Measurements from ENCODE around the gene SLC1A7.

- no peak for TF ChIP-seq CTCF (IDR thresholded peaks at IDR 0.05)
- TF ChIP-seq TCF7L2 (IDR thresholded peaks at IDR 0.05; ENCODE audit: low read depth, low read length): no peak
- TF ChIP-seq SIN3A (IDR thresholded peaks at IDR 0.05; ENCODE audit: borderline replicate concordance, insufficient read depth, low read depth, low read length): no peak
- no peak for TF ChIP-seq REST (IDR thresholded peaks at IDR 0.05; ENCODE audit: insufficient read depth in 1 of 2, low read depth in 2 of 2, low read length in 1 of 2)
- TF ChIP-seq POLR2AphosphoS5 (IDR thresholded peaks at IDR 0.05; ENCODE audit: low read depth, low read length): no peak
These were observed at the start of gene SLC1A7 for GRCh38 chr1:53142226-53142853.
